ENCODE data around the gene RIMKLA.

DNA sequence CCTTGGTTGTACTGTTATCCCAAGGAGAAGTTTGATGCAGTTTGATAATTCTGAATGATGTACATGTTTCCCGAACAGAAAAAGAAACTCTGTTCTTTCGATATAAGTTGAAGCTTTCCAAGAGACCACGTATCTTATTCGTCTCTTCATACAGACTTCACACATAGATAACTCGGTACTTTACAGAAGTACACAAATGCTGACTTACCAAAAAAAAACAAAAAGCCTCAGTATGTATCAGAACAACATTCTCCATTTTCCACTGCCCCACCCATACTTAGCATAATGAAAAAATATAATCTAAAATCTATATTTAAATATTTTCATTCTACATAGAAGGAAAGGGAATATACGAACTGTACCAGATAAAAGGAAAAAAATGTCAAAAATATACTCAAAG lies 47.7 kb upstream of the RIMKLA start:
- no peak for TF ChIP-seq CTCF (IDR thresholded peaks at IDR 0.05; ENCODE audit: insufficient read depth, low read depth, low read length)
- TF ChIP-seq EZH2 (IDR thresholded peaks at IDR 0.05; ENCODE audit: insufficient read depth, low read length): no peak
